Kidney glomerular epithelial cell (primary cell): ENCODE results near the gene CFAP20DC.

Experiments
- DNase-seq: peaks from one replicate; lab custom pipeline; 2025; lab: John Stamatoyannopoulos, UW

CFAP20DC gene

GRCh38 chr3:58693940-58694850 is 355.6 kb downstream of the CFAP20DC start:
- no peak for DNase-seq

GRCh38 chr3:58692484-58692883 is 357.3 kb downstream of the CFAP20DC start:
- no peak for DNase-seq
